ENCODE results near the gene ZNF611. TPM values are rescaled to one million over a fixed set of nuclear protein-coding genes. Genes with fewer than 3 reads are reported as not detected.
A peak's percentile ranks its signal among the peaks of the same experiment; 100 is the strongest.
"Not testable (repeated sequence)": the region's sequence is repeated elsewhere in the genome, so short reads cannot be mapped to it uniquely, and the experiment has no call there.

ZNF611 gene
- total RNA-seq, 4 donors from 2014 or later = 8.2 to 45.0 (median 15.0) TPM

DNA sequence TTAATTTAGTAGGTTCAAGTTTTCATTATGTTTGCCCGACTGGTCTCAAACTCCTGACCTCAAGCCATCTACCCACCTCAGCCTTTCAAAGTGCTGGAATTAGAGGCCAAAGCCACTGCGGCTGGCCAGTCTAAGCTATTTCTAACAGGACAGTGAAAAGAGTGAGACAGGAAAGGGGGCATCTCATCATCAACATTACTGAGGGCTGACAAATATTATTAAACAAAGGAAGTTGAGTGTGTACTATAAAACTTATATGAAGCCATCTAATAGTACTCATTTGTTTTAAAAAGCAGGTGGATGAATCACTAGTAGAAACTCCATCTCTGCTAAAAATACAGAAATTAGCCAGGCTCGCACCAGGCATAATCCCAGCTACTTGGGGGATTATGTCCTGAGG, 24.3 kb downstream of the ZNF611 start:
- Histone ChIP-seq H3K36me3 (peaks cover 0 to 87% (median 40%) of the 10 kb centered on the region in 4 donors), H3K27me3 (no peaks in the 10 kb centered on the region), H3K27ac (no peak overlapping the region), H3K4me3 (no peak overlapping the region), H3K9me3 (peaks cover 23 to 41% of the 10 kb centered on the region in 2 donors), H3K4me1 (no peaks in the 10 kb centered on the region)
- WGBS, 2 donors (ENCODE audit: low coverage in 1 of 2) = 97 to 100% methylated on average over 2 to 3 of the region's 3 CpGs
- no peak for DNase-seq
- intact Hi-C loops (cut with DNase I; ENCODE audit: low total_unique reads) (no loop called here), in situ Hi-C loops (cut with MboI; ENCODE audit: low pct_ligation_motif_present in 1 of 4, low pct_unique_long_range_greater_than_20kb in 1 of 4, low sequenced_read_pairs in 3 of 4) (no loop called here)
- TF ChIP-seq EP300 (IDR thresholded peaks at IDR 0.05; ENCODE audit: low read depth) (no peak), CTCF (IDR thresholded peaks at IDR 0.05) (no peak), POLR2AphosphoS5 (IDR thresholded peaks at IDR 0.05) (no peak), POLR2A (IDR thresholded peaks at IDR 0.05) (no peak)

GRCh38 chr19:52705615-52706014, 29.2 kb downstream of the ZNF611 start:
- H3K27ac ChIP-seq; H3K27me3 ChIP-seq; in situ Hi-C loops (cut with MboI; ENCODE audit: low pct_ligation_motif_present in 1 of 4, low pct_unique_long_range_greater_than_20kb in 1 of 4, low sequenced_read_pairs in 3 of 4); H3K4me3 ChIP-seq; H3K4me1 ChIP-seq; DNase-seq; intact Hi-C loops (cut with DNase I; ENCODE audit: low total_unique reads): not testable (repeated sequence)
- Histone ChIP-seq H3K36me3 (peaks cover 0 to 62% (median 25%) of the 10 kb centered on the region in 4 donors), H3K9me3 (peaks cover 39 to 58% of the 10 kb centered on the region in 2 donors)
- WGBS, 2 donors (ENCODE audit: low coverage in 1 of 2) = 95 to 100% methylated on average over 3 of the region's 3 CpGs

GRCh38 chr19:52703917-52704316, 30.9 kb downstream of the ZNF611 start:
- intact Hi-C loops (cut with DNase I; ENCODE audit: low total_unique reads) = no loop called here
- TF ChIP-seq EP300 (IDR thresholded peaks at IDR 0.05; ENCODE audit: low read depth) (no peak), POLR2A (IDR thresholded peaks at IDR 0.05) (no peak), POLR2AphosphoS5 (IDR thresholded peaks at IDR 0.05) (no peak), CTCF (IDR thresholded peaks at IDR 0.05) (no peak)
- H3K4me3 ChIP-seq = no peak overlapping the region
- no peaks in the 10 kb centered on the region for H3K27me3 ChIP-seq
- H3K4me1 ChIP-seq = no peaks in the 10 kb centered on the region
- peaks cover 0 to 45% (median 19%) of the 10 kb centered on the region in 4 donors for H3K36me3 ChIP-seq
- 95% methylated on average over 4 of the region's 4 CpGs; no CpG with 5 or more reads in 1 of the 2 donors for WGBS, 2 donors (ENCODE audit: low coverage in 1 of 2)
- in situ Hi-C loops (cut with MboI; ENCODE audit: low pct_ligation_motif_present in 1 of 4, low pct_unique_long_range_greater_than_20kb in 1 of 4, low sequenced_read_pairs in 3 of 4) = no loop called here
- H3K9me3 ChIP-seq = peaks cover 39 to 49% of the 10 kb centered on the region in 2 donors
- H3K27ac ChIP-seq = no peak overlapping the region
- no peak for DNase-seq

DNA sequence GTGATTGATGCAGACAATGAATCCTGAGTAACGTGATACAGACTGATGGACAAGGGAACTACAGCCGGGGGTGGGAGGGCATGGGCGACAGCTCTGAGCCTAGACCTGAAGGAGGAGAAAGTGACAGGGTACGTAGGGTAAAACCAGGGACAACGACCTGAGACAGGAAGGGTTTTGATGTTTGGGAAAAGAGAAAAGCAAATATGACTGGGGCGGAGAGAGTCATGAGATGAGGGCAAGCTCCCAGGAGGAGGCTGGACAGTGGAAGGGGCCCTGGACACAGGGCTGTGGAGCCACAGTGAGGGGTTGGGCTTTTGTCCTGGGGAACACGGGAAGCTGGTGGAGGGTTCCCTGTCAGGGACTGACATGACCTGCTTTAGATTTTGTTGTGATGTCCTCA, 34.2 kb downstream of the ZNF611 start:
- Histone ChIP-seq H3K4me1 (no peaks in the 10 kb centered on the region), H3K27me3 (no peaks in the 10 kb centered on the region), H3K4me3 (no peak overlapping the region), H3K36me3 (peaks cover 0 to 12% (median 3%) of the 10 kb centered on the region in 4 donors), H3K9me3 (peaks cover 16 to 19% of the 10 kb centered on the region in 2 donors), H3K27ac (no peak overlapping the region)
- no peak for DNase-seq
- TF ChIP-seq POLR2A (IDR thresholded peaks at IDR 0.05) (no peak), CTCF (IDR thresholded peaks at IDR 0.05) (no peak), POLR2AphosphoS5 (IDR thresholded peaks at IDR 0.05) (no peak), EP300 (IDR thresholded peaks at IDR 0.05; ENCODE audit: low read depth) (no peak)
- in situ Hi-C loops (cut with MboI; ENCODE audit: low pct_ligation_motif_present in 1 of 4, low pct_unique_long_range_greater_than_20kb in 1 of 4, low sequenced_read_pairs in 3 of 4) (no loop called here), intact Hi-C loops (cut with DNase I; ENCODE audit: low total_unique reads) (no loop called here)
- 88 to 90% methylated on average over 6 to 7 of the region's 7 CpGs for WGBS, 2 donors (ENCODE audit: low coverage in 1 of 2)

DNA sequence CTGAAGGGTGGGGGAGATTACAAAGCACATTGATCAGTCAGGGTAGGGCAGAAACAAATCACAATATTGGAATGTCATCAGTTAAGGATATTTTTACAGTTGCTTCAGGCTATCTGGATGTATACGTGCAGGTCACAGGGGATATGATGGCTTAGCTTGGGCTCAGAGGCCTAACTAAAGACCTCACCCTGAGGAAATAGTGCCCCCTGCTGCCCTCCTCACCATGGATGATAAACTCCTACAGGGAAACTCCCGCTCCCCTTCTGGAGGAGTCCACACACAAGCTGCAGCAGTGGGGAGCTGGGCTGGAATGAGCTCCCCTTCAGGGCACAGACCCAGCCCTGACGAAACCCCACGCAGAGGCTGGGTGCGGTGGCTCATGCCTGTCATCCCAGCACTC, 35.3 kb downstream of the ZNF611 start:
- intact Hi-C loops (cut with DNase I; ENCODE audit: low total_unique reads); H3K27ac ChIP-seq; H3K36me3 ChIP-seq; in situ Hi-C loops (cut with MboI; ENCODE audit: low pct_ligation_motif_present in 1 of 4, low pct_unique_long_range_greater_than_20kb in 1 of 4, low sequenced_read_pairs in 3 of 4); H3K27me3 ChIP-seq; H3K4me3 ChIP-seq; H3K4me1 ChIP-seq: not testable (repeated sequence)
- 84% methylated on average over 5 of the region's 5 CpGs; no CpG with 5 or more reads in 1 of the 2 donors for WGBS, 2 donors (ENCODE audit: low coverage in 1 of 2)
- peaks cover 8 to 13% of the 10 kb centered on the region in 2 donors for H3K9me3 ChIP-seq
- DNase-seq = peak; percentile 22

Data from transverse colon (tissue), 4 donors.